ENCODE data around the gene PMS1.
A peak's percentile ranks its signal among the peaks of the same experiment; 100 is the strongest.
"Not testable (repeated sequence)": the region's sequence is repeated elsewhere in the genome, so short reads cannot be mapped to it uniquely, and the experiment has no call there.

Gene PMS1

GRCh38 chr2:189783927-189784867 lies at the start of gene PMS1, which contains the start of gene ORMDL1:
TSS of gene PMS1 (plus strand) at chr2:189784450. CDS start at chr2:189791810, 7,360 bp downstream.
TSS of gene ORMDL1 (minus strand) at chr2:189784339. CDS start at chr2:189782595, 1,744 bp downstream.
- H3K4me3 ChIP-seq (ENCODE audit: low read length), result peak within 1 kb of the TSS; percentile 95
- TF ChIP-seq ZNF274 (IDR thresholded peaks at IDR 0.05; ENCODE audit: low read depth, low read length), result no peak

- H3K4me3 ChIP-seq (ENCODE audit: low read length), result no peak overlapping the region
- TF ChIP-seq ZNF274 (IDR thresholded peaks at IDR 0.05; ENCODE audit: low read depth, low read length), result no peak
Measured at GRCh38 chr2:189751080-189751658, 33.1 kb upstream of the PMS1 start.

GRCh38 chr2:189756311-189756952 lies 27.8 kb upstream of the PMS1 start:
- no peak overlapping the region for H3K4me3 ChIP-seq (ENCODE audit: low read length)
- TF ChIP-seq ZNF274 (IDR thresholded peaks at IDR 0.05; ENCODE audit: low read depth, low read length), result no peak

GRCh38 chr2:189760154-189760553 lies 24.1 kb upstream of the PMS1 start:
- H3K4me3 ChIP-seq (ENCODE audit: low read length), result not testable (repeated sequence)

- H3K4me3 ChIP-seq (ENCODE audit: low read length), result peak overlapping the region; percentile 98
- no peak for TF ChIP-seq ZNF274 (IDR thresholded peaks at IDR 0.05; ENCODE audit: low read depth, low read length)
Measured at GRCh38 chr2:189762229-189762550, 22.1 kb upstream of the PMS1 start.

GRCh38 chr2:189762551-189763298 lies 21.5 kb upstream of the PMS1 start, which contains the start of gene OSGEPL1:
TSS of gene OSGEPL1 (minus strand) at chr2:189762792. CDS start at chr2:189761640, 1,152 bp downstream.
- peak within 1 kb of the TSS; percentile 98 for H3K4me3 ChIP-seq (ENCODE audit: low read length)
- no peak for TF ChIP-seq ZNF274 (IDR thresholded peaks at IDR 0.05; ENCODE audit: low read depth, low read length)

- no peak for TF ChIP-seq ZNF274 (IDR thresholded peaks at IDR 0.05; ENCODE audit: low read depth, low read length)
- H3K4me3 ChIP-seq (ENCODE audit: low read length), result peak overlapping the region; percentile 98; the same call in 1 of the 2 replicates
Measured at GRCh38 chr2:189763908-189764661, 20.2 kb upstream of the PMS1 start.

- H3K4me3 ChIP-seq (ENCODE audit: low read length), result no peak overlapping the region
- no peak for TF ChIP-seq ZNF274 (IDR thresholded peaks at IDR 0.05; ENCODE audit: low read depth, low read length)
Measured at GRCh38 chr2:189770590-189771322, 13.5 kb upstream of the PMS1 start.

GRCh38 chr2:189772212-189772611 lies 12.0 kb upstream of the PMS1 start:
- no peak for TF ChIP-seq ZNF274 (IDR thresholded peaks at IDR 0.05; ENCODE audit: low read depth, low read length)
- H3K4me3 ChIP-seq (ENCODE audit: low read length), result no peak overlapping the region

GRCh38 chr2:189782221-189782671 lies 2.0 kb upstream of the PMS1 start:
- no peak for TF ChIP-seq ZNF274 (IDR thresholded peaks at IDR 0.05; ENCODE audit: low read depth, low read length)
- H3K4me3 ChIP-seq (ENCODE audit: low read length), result peak overlapping the region; percentile 95

GRCh38 chr2:189783451-189783926 lies 761 bp upstream of the PMS1 start:
- peak overlapping the region; percentile 95 for H3K4me3 ChIP-seq (ENCODE audit: low read length)
- no peak for TF ChIP-seq ZNF274 (IDR thresholded peaks at IDR 0.05; ENCODE audit: low read depth, low read length)

GRCh38 chr2:189791338-189792042 lies 7.2 kb downstream of the PMS1 start:
- no peak overlapping the region for H3K4me3 ChIP-seq (ENCODE audit: low read length)
- TF ChIP-seq ZNF274 (IDR thresholded peaks at IDR 0.05; ENCODE audit: low read depth, low read length), result no peak
